Activated CD8-positive, alpha-beta T cell treated with anti-CD3 and anti-CD28 coated beads for 36 hours (primary cell): ENCODE data around the gene GLMN. TPM values are rescaled to one million over a fixed set of nuclear protein-coding genes. Genes with fewer than 3 reads are reported as not detected.

Experiments used
- ATAC-seq: fragments of 200-7000 bp; cut with Tn5 transposase; one replicate; pipeline ENCODE4 v1.10.0; 2021; ENCODE audit warnings: mild to moderate bottlenecking, moderate library complexity
- CTCF ChIA-PET: fragments of 350-600 bp; sonication (Branson Sonifier 250); formaldehyde crosslinking; loops from one replicate; lab custom pipeline; 2021; ENCODE audit warnings: antibody characterized with exemption; lab: Charles Lee
- POLR2A ChIA-PET: fragments of 350-600 bp; sonication (Branson Sonifier 250); formaldehyde crosslinking; loops from one replicate; lab custom pipeline; 2021; ENCODE audit warnings: antibody characterized with exemption; lab: Charles Lee
- DNase-seq: peaks from one replicate; pipeline ENCODE4 v3.0.0-alpha.2; 2020
- H3K27ac Mint-ChIP-seq: one replicate; pipeline ENCODE4 v1.8.0; 2021; ENCODE audit warnings: mild to moderate bottlenecking, mixed read lengths
- H3K27me3 Mint-ChIP-seq: one replicate; pipeline ENCODE4 v1.8.0; 2021; ENCODE audit warnings: mixed read lengths
- H3K36me3 Mint-ChIP-seq: one replicate; pipeline ENCODE4 v1.8.0; 2021; ENCODE audit warnings: low read depth, mixed read lengths
- H3K4me1 Mint-ChIP-seq: one replicate; pipeline ENCODE4 v1.8.0; 2021; ENCODE audit warnings: low read depth, mixed read lengths
- H3K4me3 Mint-ChIP-seq: one replicate; pipeline ENCODE4 v1.8.0; 2021; ENCODE audit warnings: mild to moderate bottlenecking, moderate library complexity, mixed read lengths
- H3K9me3 Mint-ChIP-seq: one replicate; pipeline ENCODE4 v1.8.0; 2021; ENCODE audit warnings: mixed read lengths
- CTCF ChIP-seq: fragments of 200-600 bp; IDR thresholded peaks from one replicate; pipeline ENCODE4 v1.8.0; 2022; ENCODE audit warnings: antibody characterized with exemption, mild to moderate bottlenecking
- intact Hi-C: fragments of 100-400 bp; cut with micrococcal nuclease; formaldehyde crosslinking; loops from one replicate; pipeline ENCODE4 v1.10.0; 2022
- total RNA-seq, 2 experiments: library from RNA; stranded (reverse); gene quantifications; one replicate each; pipeline ENCODE4 v1.2.3, GENCODE V29; 2021

The GLMN gene
- total RNA-seq, 2 experiments from 2014 or later, result 16.8 TPM

DNA sequence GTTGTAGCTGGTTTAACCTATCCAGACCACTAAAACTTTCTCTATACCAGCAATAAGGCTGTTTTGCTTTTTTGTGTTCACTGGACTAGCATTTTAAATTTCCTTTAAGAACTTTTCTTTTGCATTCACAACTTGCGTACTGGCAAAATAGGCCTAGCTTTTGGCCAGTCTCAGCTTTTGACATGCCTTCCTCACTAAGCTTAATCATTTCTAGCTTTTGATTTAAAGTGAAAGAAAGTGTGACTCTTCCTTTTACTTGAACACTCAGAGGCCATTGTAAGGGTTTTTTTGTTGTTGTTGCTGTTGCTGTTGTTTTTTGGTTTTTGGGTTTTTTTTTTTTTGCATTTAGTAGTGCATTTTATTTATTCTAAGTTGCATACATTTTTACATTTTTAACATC lies 15.2 kb upstream of the GLMN start:
- no peak overlapping the region for H3K4me3 Mint-ChIP-seq
- no peak for TF ChIP-seq CTCF
- DNase-seq, result no peak

DNA sequence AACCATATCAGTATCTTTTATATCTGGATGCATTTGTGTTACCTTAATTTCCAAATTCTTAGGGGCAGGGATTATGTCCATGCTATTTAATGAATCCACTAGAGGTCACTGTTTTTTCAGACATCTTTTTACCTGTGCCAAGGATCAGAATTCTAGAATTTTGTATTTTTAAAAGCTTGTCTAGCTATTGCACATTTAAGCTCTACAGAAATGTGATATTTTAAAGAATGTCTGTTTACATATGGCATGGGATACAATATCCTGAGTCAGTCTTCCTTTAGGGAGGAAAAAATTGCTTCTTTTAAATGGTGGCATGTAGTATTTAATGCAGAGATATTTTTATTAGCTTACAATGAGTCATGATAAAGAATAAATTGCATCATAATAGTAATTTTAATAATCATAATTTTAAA lies 11.4 kb upstream of the GLMN start:
- ATAC-seq (peak; percentile 68), DNase-seq (no peak)
- Mint-ChIP-seq H3K4me3 (no peak overlapping the region), H3K27me3 (no peaks in the 10 kb centered on the region), H3K27ac (no peak overlapping the region), H3K4me1 (peaks cover 38% of the 10 kb centered on the region), H3K9me3 (no peaks in the 10 kb centered on the region), H3K36me3 (peaks cover 35% of the 10 kb centered on the region)
- intact Hi-C loops, result loop anchor here (5.0 kb wide), 2 partner anchors 172 to 312 kb away; no protein-coding TSS in a partner anchor
- POLR2A ChIA-PET, result interaction anchor here (1.2 kb wide), 1 partner anchor 175 kb away, joined by 6 read pairs; no protein-coding TSS in a partner anchor
- peak; percentile 74 for TF ChIP-seq CTCF
- CTCF ChIA-PET, result interaction anchor here (0.5 to 2.4 kb wide), 59 partner anchors 9 to 522 kb away, joined by 3 to 18 read pairs (median 4); partner anchors contain the start of genes GFI1, GLMN and RPL5

More for the DNA sequence above, 15.2 kb upstream of the GLMN start:
- no peaks in the 10 kb centered on the region for H3K27me3 Mint-ChIP-seq
- H3K27ac Mint-ChIP-seq, result peak overlapping the region; percentile 62
- ChIA-PET POLR2A (interaction anchor here (0.6 to 6.7 kb wide), 4 partner anchors 162 to 225 kb away, joined by 3 to 57 read pairs (median 4); partner anchors contain the start of gene GFI1), CTCF (interaction anchor here (0.7 to 2.1 kb wide), 16 partner anchors 13 to 317 kb away, joined by 3 to 7 read pairs (median 3); partner anchors contain the start of gene GFI1)
- H3K4me1 Mint-ChIP-seq, result peaks cover 70% of the 10 kb centered on the region
- no peaks in the 10 kb centered on the region for H3K9me3 Mint-ChIP-seq
- peaks cover 38% of the 10 kb centered on the region for H3K36me3 Mint-ChIP-seq
- intact Hi-C loops, result loop anchor here (5.0 kb wide), 2 partner anchors 168 to 308 kb away; no protein-coding TSS in a partner anchor
- ATAC-seq, result no peak

DNA sequence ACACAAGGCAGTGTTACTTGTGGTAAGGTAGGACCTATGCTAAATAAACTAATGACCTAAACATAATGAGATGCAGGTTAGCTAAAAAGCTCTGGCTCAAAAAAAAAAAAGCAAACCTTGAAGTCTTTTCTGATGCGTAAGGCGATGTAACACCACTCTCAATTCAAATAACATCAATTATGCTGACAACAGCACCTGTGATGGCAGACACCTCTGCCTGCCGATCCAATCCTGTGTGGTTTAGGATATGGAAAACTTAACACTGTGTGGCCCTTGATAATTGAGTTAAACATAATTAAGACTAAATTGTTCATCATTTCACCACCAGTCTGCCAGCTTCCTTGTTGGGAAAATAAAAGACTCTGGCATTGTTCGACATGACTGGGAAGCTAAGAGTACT lies 9.2 kb upstream of the GLMN start:
- ChIA-PET POLR2A (no interaction called here), CTCF (interaction anchor here (0.9 to 1.3 kb wide), 4 partner anchors 10 to 231 kb away, joined by 3 to 7 read pairs (median 3); partner anchors contain the start of gene GLMN)

GRCh38 chr1:92306020-92306419 lies 7.2 kb upstream of the GLMN start:
- Mint-ChIP-seq H3K36me3 (peaks cover 17% of the 10 kb centered on the region), H3K4me3 (no peak overlapping the region), H3K4me1 (peaks cover 20% of the 10 kb centered on the region), H3K27ac (peak overlapping the region; percentile 3), H3K27me3 (no peaks in the 10 kb centered on the region), H3K9me3 (no peaks in the 10 kb centered on the region)
- POLR2A ChIA-PET, result no interaction called here
- no peak for TF ChIP-seq CTCF
- CTCF ChIA-PET, result no interaction called here
- no peak for DNase-seq
- intact Hi-C loops, result no loop called here
- ATAC-seq, result no peak

More for the DNA sequence above, 9.2 kb upstream of the GLMN start:
- no peak for TF ChIP-seq CTCF
- H3K4me1 Mint-ChIP-seq, result peaks cover 20% of the 10 kb centered on the region
- no peak overlapping the region for H3K27ac Mint-ChIP-seq
- no peak overlapping the region for H3K4me3 Mint-ChIP-seq
- H3K27me3 Mint-ChIP-seq, result no peaks in the 10 kb centered on the region
- no peaks in the 10 kb centered on the region for H3K9me3 Mint-ChIP-seq
- ATAC-seq, result no peak
- intact Hi-C loops, result no loop called here
- DNase-seq, result no peak
- peaks cover 25% of the 10 kb centered on the region for H3K36me3 Mint-ChIP-seq

- ChIA-PET POLR2A (interaction anchor here (1.7 kb wide), 1 partner anchor 184 kb away, joined by 5 read pairs; no protein-coding TSS in a partner anchor), CTCF (interaction anchor here (0.9 to 2.4 kb wide), 8 partner anchors 9 to 448 kb away, joined by 3 to 9 read pairs (median 4); no protein-coding TSS in a partner anchor)
- no peak for TF ChIP-seq CTCF
- intact Hi-C loops, result no loop called here
- Mint-ChIP-seq H3K4me3 (no peak overlapping the region), H3K27me3 (no peaks in the 10 kb centered on the region), H3K4me1 (peaks cover 31% of the 10 kb centered on the region), H3K36me3 (peaks cover 35% of the 10 kb centered on the region), H3K27ac (no peak overlapping the region), H3K9me3 (no peaks in the 10 kb centered on the region)
- no peak for ATAC-seq
- DNase-seq, result no peak
Observed at GRCh38 chr1:92301021-92301420, 2.2 kb upstream of the GLMN start.
